COLO829 (cell line): ENCODE results near the gene PYROXD2.
"Not testable (repeated sequence)": the region's sequence is repeated elsewhere in the genome, so short reads cannot be mapped to it uniquely, and the experiment has no call there.

Experiments
- DNase-seq: peaks from one replicate; pipeline ENCODE4 v3.0.0; 2012; ENCODE audit warnings: low spot score

PYROXD2 gene

GRCh38 chr10:98365406-98366061, 49.4 kb downstream of the PYROXD2 start:
- no peak for DNase-seq

- no peak for DNase-seq
These were observed 50.4 kb downstream of the PYROXD2 start for GRCh38 chr10:98364432-98365102.

- DNase-seq = no peak
These were observed 51.8 kb downstream of the PYROXD2 start for GRCh38 chr10:98363220-98363619.

DNA sequence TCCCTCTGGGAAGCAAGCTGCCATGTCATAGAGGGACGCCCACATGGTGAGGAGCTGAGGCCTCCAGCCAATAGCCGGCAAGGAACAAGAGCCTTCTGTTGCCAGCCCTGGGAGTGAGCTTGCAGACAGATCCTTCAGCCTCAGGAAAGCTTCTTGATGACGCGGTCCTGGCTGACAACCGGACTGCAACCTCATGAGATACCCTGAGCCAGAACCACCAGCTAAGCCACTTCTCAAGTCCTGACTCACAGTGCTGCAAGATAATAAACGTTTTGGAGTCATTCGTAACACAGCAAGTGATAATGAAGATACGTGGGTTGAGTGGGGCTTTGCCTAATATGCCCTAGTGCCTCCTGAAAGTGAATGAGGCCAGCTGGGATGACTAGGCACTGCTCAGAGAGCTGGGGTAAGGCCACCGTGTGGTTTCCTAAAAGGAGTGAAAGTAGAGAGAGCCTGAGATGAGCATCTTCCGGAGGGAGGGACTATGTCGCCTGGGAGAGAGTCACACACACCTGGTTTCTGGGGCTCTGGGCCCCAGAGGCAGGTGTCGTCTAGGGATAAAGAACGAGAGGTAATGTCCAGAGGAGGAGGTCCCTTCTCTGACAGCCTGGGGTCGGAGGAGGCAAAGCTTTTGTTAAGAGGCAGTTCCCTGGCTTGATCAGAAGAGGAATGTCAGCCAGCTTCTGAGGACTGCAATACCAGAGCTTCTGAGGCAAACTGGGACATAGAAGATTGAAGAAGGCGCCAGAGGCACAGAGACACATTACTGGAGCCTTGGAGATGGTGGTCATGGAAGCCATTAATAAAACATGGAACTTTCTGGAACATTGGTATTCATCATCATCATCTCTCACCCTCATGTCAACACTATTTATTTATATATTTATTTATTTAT, 53.6 kb downstream of the PYROXD2 start:
- DNase-seq = peak; percentile 82

DNA sequence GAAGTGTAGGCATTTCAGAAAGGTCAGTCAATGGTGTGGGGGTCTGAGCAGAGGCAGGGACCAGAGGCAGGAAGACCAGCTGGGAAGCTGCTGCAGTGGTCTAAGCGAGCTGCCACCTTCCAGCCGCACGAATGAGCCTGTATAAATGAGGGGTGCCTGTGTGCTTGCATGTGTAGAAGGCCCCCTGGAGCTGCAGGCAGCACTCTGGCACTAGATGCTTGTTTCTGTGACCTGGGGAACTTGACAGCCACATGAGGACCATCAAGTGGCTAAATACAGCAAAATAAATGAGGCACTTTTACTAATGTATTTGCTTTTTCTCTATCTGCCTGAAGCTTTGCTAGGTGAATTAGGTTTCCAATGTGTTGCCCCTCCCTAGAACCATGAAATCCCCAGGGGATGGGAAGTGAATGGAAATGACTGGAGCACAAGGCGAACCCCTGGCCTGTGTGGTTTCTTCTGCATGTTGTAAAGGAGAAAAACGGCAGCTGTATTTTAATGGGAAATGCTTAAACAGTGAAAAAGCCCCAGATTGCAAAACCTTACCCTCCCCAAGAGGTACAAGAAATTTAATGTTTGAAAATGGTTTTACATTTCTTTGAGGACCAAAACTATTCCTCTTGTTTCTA, 57.7 kb downstream of the PYROXD2 start:
- DNase-seq = no peak

- DNase-seq = no peak
These were observed 60.5 kb downstream of the PYROXD2 start for GRCh38 chr10:98354491-98354890.

GRCh38 chr10:98353170-98353569, 61.8 kb downstream of the PYROXD2 start:
- peak; percentile 70 for DNase-seq

- DNase-seq = no peak
These were observed 63.1 kb downstream of the PYROXD2 start for GRCh38 chr10:98351831-98352402.

- no peak for DNase-seq
These were observed 65.5 kb downstream of the PYROXD2 start for GRCh38 chr10:98349508-98349922.

DNA sequence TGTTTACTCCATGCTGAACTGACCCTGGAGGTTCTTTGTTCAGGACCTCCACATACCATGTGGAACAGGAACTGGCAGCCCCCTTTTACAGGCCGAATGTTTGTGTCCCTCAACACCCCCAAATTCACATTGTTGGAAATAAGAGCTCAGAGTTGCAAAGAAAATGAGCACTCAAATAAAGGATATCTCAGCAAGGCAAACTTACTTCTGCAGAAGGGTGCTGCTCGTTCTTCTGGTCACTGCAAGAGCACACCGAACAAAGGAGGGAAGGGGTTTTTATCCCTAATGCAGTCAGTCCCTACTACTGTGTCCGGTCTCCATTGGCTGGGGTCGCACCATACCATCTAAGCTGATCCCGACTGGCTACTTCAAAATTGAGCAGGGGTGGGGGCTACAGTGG, 68.1 kb downstream of the PYROXD2 start:
- DNase-seq = no peak

DNA sequence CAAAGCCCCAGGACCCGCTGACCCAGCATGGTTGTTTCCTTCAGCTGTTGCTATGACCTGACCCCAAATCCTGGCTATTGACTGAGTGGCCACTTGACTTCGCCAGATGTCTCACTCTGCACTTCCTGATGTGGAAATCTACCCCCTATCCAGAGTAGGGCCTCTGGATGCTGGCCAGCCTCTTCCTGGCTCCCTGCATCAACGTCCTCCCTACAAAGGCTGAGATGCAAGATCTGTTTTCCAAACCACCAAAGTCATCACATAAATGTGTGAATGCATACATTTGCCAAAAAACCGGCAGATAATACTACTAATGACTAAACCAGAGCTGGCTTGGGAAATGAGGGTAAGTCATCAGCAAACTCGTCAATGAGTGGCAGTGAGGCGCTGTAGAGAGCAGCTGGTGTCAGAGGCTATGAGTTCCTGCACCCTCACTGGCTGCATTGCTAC, 70.4 kb downstream of the PYROXD2 start:
- no peak for DNase-seq

GRCh38 chr10:98341701-98342100, 73.3 kb downstream of the PYROXD2 start:
- DNase-seq = not testable (repeated sequence)

DNA sequence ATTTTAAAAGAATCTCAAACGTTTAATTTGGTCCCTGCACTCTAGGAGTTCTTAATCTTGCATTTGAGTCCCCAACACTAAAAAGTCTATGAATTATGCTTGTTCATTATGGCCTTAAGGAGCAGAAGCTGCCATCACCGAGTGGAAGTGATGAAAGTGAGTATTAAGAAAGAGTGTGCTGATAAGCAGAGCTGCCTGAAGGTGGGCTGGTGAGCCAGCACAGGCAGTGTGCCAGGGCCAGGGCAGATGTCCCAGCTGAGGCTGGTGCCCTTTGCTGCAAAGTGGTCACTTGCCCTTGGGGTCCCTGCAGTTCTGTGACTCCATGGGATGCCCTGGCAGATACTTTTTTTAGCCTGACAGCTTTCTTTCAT, 74.1 kb downstream of the PYROXD2 start:
- DNase-seq = no peak

GRCh38 chr10:98340261-98340939, 74.6 kb downstream of the PYROXD2 start:
- DNase-seq = no peak

GRCh38 chr10:98339799-98340198, 75.2 kb downstream of the PYROXD2 start:
- no peak for DNase-seq

DNA sequence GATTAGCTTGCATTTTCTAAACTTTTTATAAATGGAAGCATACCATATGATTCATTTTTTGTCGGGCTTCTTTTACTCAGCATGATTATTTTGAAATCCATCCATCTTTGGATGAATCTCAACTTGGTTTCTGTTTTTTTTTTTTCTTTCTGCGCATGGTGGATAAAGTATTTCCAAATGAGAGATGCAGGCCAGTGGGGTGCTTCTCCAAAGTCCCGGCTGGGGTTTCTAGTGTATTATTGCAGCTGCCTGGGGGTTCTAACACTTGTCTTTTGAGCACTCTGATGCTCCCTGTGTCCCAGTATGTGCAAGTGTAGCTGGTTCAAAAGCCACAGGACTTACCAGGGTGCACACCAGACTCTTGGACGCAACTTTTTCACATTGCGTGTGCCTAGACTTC, 76.1 kb downstream of the PYROXD2 start:
- DNase-seq = no peak

DNA sequence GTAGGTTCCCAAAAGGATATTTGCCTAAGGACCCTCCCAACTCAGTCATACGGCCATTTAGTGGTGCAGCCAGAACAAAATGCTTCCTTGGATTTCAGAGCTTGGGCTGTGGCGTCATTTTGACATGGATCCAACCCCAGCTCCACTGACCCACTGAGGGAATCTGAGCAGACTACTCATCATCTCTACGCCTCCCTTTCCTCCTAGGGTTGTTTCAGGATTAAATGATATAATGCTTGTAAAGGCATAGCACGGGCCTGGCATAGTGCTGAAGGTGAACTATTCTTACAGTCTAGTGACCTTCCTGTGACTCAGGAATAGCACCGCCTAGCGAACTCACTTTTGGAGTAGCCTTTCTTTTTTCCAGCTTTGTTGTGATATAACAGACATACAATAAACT, 76.7 kb downstream of the PYROXD2 start:
- DNase-seq = no peak

DNA sequence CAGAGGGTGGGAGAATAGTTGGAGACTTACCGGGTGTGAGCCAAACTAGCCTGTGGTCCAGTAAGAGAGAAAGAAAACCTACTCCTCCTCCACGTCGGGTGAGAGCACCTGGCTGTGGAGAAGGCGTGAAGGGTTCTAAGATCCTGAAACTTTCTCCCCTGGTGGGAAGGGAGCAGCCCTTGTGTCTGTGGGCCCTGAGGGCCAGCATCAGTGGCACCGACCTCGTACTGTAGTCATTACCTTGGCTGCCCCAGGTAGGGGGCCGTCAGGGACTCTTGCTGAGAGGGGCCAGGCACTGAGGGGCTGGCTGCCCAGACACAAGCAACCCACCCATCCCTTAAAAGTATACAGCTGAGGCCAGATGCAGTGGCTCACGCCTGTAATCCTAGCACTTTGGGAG, 77.5 kb downstream of the PYROXD2 start:
- DNase-seq = no peak
